Stimulated activated CD4-positive, alpha-beta T cell treated with anti-CD3 and anti-CD28 coated beads, Interleukin-2, amount 100 ng/mL, for 4 hours (primary cell): Measurements from ENCODE around the gene ZDHHC18.
"Not testable (repeated sequence)": the region's sequence is repeated elsewhere in the genome, so short reads cannot be mapped to it uniquely, and the experiment has no call there.

Experiments
- DNase-seq: peaks from one replicate; pipeline ENCODE4 v3.0.0-alpha.2; 2020; ENCODE audit warnings: low read depth

Gene ZDHHC18

GRCh38 chr1:26858891-26859640, 32.6 kb downstream of the ZDHHC18 start:
- DNase-seq: no peak

- no peak for DNase-seq
Observed at GRCh38 chr1:26861286-26861701, 34.8 kb downstream of the ZDHHC18 start.

- DNase-seq: no peak
Observed at GRCh38 chr1:26861889-26862378, 35.4 kb downstream of the ZDHHC18 start.

- peak; percentile 32 for DNase-seq
Observed at GRCh38 chr1:26862781-26863684, 36.5 kb downstream of the ZDHHC18 start, which contains the start of gene SFN. TSS of gene SFN (plus strand) at chr1:26863149. CDS start at chr1:26863213, 64 bp downstream.

GRCh38 chr1:26863685-26864077, 37.2 kb downstream of the ZDHHC18 start:
- DNase-seq: no peak

GRCh38 chr1:26864610-26865480, 38.4 kb downstream of the ZDHHC18 start:
- DNase-seq: peak; percentile 89

GRCh38 chr1:26873097-26873496, 46.6 kb downstream of the ZDHHC18 start:
- not testable (repeated sequence) for DNase-seq

GRCh38 chr1:26874896-26875295, 48.4 kb downstream of the ZDHHC18 start:
- no peak for DNase-seq

- no peak for DNase-seq
Observed at GRCh38 chr1:26877326-26877725, 50.8 kb downstream of the ZDHHC18 start.

- DNase-seq: no peak
Observed at GRCh38 chr1:26879793-26880192, 53.3 kb downstream of the ZDHHC18 start.

- DNase-seq: not testable (repeated sequence)
Observed at GRCh38 chr1:26881611-26882010, 55.1 kb downstream of the ZDHHC18 start.

- DNase-seq: no peak
Observed at GRCh38 chr1:26882696-26883463, 56.4 kb downstream of the ZDHHC18 start.

GRCh38 chr1:26887125-26887524, 60.6 kb downstream of the ZDHHC18 start:
- DNase-seq: no peak

GRCh38 chr1:26888231-26888630, 61.7 kb downstream of the ZDHHC18 start:
- no peak for DNase-seq

- DNase-seq: peak; percentile 65
Observed at GRCh38 chr1:26889551-26890466, 63.3 kb downstream of the ZDHHC18 start, which contains the start of gene GPN2. TSS of gene GPN2 (minus strand) at chr1:26890283. CDS start at chr1:26890096, 187 bp downstream.

GRCh38 chr1:26890467-26890796, 63.9 kb downstream of the ZDHHC18 start:
- no peak for DNase-seq

- no peak for DNase-seq
Observed at GRCh38 chr1:26894263-26894662, 67.8 kb downstream of the ZDHHC18 start.

GRCh38 chr1:26897351-26897750, 70.9 kb downstream of the ZDHHC18 start:
- no peak for DNase-seq

GRCh38 chr1:26900001-26900814, 73.7 kb downstream of the ZDHHC18 start, which contains the start of gene GPATCH3:
TSS of gene GPATCH3 (minus strand) at chr1:26900467. CDS start at chr1:26900442, 25 bp downstream.
- peak; percentile 84 for DNase-seq
